DOHH2 (cell line): ENCODE results near the gene EPS15.
A peak's percentile ranks its signal among the peaks of the same experiment; 100 is the strongest.

Experiments used
- H3F3A ChIP-seq: fragments of 200-600 bp; sonication (generic), shearing (Covaris generic); 2 replicates; pipeline ENCODE4 v1.6.0; 2016; ENCODE audit warnings: antibody characterized with exemption, mild to moderate bottlenecking; ENCODE audit not compliant: control insufficient read depth, insufficient read depth
- H3K27ac ChIP-seq: fragments of 200-600 bp; sonication (generic); 2 replicates; pipeline ENCODE4 v1.5.1; 2014; ENCODE audit warnings: low read depth, mild to moderate bottlenecking, low read length, moderate library complexity
- H3K27me3 ChIP-seq: fragments of 200-600 bp; sonication (generic); 2 replicates; pipeline ENCODE4 v1.6.1; 2014; ENCODE audit warnings: mild to moderate bottlenecking, low read length, mixed read lengths; ENCODE audit not compliant: control insufficient read depth
- H3K36me3 ChIP-seq: fragments of 200-600 bp; sonication (generic); 2 replicates; pipeline ENCODE4 v1.6.1; 2014; ENCODE audit warnings: mild to moderate bottlenecking, low read length, moderate library complexity, mixed read lengths; ENCODE audit not compliant: control insufficient read depth
- H3K4me1 ChIP-seq: fragments of 200-600 bp; sonication (generic); 2 replicates; pipeline ENCODE4 v1.6.1; 2014; ENCODE audit warnings: mild to moderate bottlenecking, low read length, mixed read lengths; ENCODE audit not compliant: control insufficient read depth
- H3K4me2 ChIP-seq: fragments of 200-600 bp; sonication (generic); 2 replicates; pipeline ENCODE4 v1.6.0; 2014; ENCODE audit warnings: mild to moderate bottlenecking, low read length, moderate library complexity
- H3K4me3 ChIP-seq: fragments of 200-600 bp; sonication (generic); 2 replicates; pipeline ENCODE4 v1.5.1; 2014; ENCODE audit warnings: mild to moderate bottlenecking, low read length, mixed read lengths
- H3K79me2 ChIP-seq: fragments of 200-600 bp; sonication (generic); 2 replicates; pipeline ENCODE4 v1.6.1; 2014; ENCODE audit warnings: mild to moderate bottlenecking, low read length, mixed read lengths; ENCODE audit not compliant: control insufficient read depth
- H3K9me2 ChIP-seq: fragments of 200-600 bp; sonication (generic); replicated peaks from 2 replicates; pipeline ENCODE4 v1.6.1; 2014; ENCODE audit warnings: mild to moderate bottlenecking, low read length, mixed read lengths; ENCODE audit not compliant: control insufficient read depth
- H3K9me3 ChIP-seq: fragments of 200-600 bp; sonication (generic); 2 replicates; pipeline ENCODE4 v1.6.1; 2014; ENCODE audit warnings: antibody characterized with exemption, low read length, mixed read lengths; ENCODE audit not compliant: control insufficient read depth, insufficient read depth
- H4K20me1 ChIP-seq: fragments of 200-600 bp; sonication (generic); 2 replicates; pipeline ENCODE4 v1.6.0; 2014; ENCODE audit warnings: low read depth, mild to moderate bottlenecking, antibody characterized with exemption, low read length, moderate library complexity; ENCODE audit not compliant: control insufficient read depth, insufficient read depth
- EZH2phosphoT487 ChIP-seq: fragments of 200-600 bp; sonication (generic); IDR thresholded peaks from 2 replicates; pipeline ENCODE4 v1.6.1; 2017; ENCODE audit warnings: borderline replicate concordance, mild to moderate bottlenecking, antibody characterized with exemption, low read length, moderate library complexity, mixed read lengths
- TF ChIP-seq, protein P1 (sequence below): fragments of 200-600 bp; sonication (generic); IDR thresholded peaks from one replicate; pipeline ENCODE4 v1.5.1; 2014; ENCODE audit warnings: antibody characterized with exemption, mild to moderate bottlenecking, low read depth, low read length; ENCODE audit not compliant: poor library complexity, severe bottlenecking

The EPS15 gene

DNA sequence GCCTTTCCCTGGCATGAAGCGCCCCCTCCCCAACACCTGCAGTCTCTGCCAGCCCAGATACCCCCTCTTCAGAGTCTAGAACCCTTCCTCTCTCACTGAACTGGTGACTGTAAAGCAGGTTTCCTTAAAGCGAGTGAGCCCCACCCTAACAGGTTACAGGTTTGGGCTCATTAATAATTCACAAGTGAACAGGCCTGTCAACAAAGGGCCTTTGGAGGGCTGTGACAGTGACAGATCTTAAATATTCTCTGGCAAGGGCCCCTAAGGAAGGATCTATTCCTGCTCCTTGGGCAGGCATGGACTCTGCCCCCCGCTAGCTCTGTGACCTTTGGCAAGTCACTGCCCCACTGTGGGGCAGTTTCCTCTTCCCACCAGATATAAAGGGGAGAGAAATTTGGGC is 183.1 kb downstream of the EPS15 start:
- no peak for TF ChIP-seq EZH2phosphoT487
- TF ChIP-seq, protein P1, sequence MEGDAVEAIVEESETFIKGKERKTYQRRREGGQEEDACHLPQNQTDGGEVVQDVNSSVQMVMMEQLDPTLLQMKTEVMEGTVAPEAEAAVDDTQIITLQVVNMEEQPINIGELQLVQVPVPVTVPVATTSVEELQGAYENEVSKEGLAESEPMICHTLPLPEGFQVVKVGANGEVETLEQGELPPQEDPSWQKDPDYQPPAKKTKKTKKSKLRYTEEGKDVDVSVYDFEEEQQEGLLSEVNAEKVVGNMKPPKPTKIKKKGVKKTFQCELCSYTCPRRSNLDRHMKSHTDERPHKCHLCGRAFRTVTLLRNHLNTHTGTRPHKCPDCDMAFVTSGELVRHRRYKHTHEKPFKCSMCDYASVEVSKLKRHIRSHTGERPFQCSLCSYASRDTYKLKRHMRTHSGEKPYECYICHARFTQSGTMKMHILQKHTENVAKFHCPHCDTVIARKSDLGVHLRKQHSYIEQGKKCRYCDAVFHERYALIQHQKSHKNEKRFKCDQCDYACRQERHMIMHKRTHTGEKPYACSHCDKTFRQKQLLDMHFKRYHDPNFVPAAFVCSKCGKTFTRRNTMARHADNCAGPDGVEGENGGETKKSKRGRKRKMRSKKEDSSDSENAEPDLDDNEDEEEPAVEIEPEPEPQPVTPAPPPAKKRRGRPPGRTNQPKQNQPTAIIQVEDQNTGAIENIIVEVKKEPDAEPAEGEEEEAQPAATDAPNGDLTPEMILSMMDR = no peak

DNA sequence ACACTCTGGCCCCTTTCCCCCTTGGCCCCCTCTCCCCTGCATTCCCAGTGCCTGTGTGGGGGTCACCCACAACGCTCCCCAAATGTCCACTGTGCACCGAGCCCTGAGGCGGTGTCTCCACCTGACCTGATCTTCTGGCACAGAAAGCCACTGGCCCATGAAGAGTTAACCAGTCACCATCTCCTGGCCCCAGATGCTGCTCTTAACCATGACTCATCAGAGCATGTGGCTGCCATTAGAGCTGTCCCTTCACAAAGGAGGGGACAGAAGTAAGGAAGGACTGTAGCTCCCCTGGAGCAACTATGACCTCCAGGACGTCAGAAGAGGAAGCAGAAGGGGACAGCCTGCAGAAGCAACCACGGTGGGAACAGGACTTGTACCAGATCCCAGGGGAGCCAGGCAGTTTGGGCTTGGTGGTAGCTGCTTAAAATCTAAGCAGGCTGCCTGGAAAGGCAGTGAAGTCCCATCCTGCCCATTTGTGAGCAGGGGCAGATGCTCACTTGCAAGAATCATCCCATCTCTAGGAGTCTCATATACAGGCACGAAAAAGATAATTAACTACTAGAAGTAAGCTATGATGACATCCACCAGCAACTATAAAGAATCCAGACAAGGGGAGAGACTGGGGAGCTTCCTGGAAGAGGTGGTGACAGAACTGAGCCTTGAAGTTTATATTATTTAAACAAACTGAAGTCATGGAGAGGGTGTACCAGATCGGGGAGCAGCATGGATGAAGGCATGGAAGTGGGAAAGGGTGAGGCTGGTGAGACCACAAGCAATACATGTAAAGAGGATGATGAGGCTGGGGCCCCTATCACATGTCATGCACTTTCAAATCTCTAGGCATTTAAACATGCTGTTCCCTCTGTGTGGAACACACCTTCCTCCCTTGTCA is 187.6 kb downstream of the EPS15 start:
- Histone ChIP-seq H3K9me2 (no peaks in the 10 kb centered on the region), H3K4me3 (no peak overlapping the region), H3K4me1 (no peaks in the 10 kb centered on the region), H3K79me2 (no peaks in the 10 kb centered on the region), H4K20me1 (no peaks in the 10 kb centered on the region), H3K9me3 (no peaks in the 10 kb centered on the region), H3K36me3 (no peaks in the 10 kb centered on the region), H3K4me2 (no peak overlapping the region), H3K27me3 (peaks cover 34% of the 10 kb centered on the region), H3K27ac (no peak overlapping the region), H3F3A (no peaks in the 10 kb centered on the region)
- TF ChIP-seq EZH2phosphoT487 = no peak
- TF ChIP-seq, protein P1 = no peak

More for the DNA sequence above, 183.1 kb downstream of the EPS15 start:
- no peak overlapping the region for H3K4me2 ChIP-seq
- H3K79me2 ChIP-seq = no peaks in the 10 kb centered on the region
- no peak overlapping the region for H3K4me3 ChIP-seq
- H3K9me3 ChIP-seq = no peaks in the 10 kb centered on the region
- no peaks in the 10 kb centered on the region for H3K9me2 ChIP-seq
- no peak overlapping the region for H3K27ac ChIP-seq
- H3K27me3 ChIP-seq = peaks cover 11% of the 10 kb centered on the region
- H3F3A ChIP-seq = no peaks in the 10 kb centered on the region
- H3K36me3 ChIP-seq = no peaks in the 10 kb centered on the region
- no peaks in the 10 kb centered on the region for H3K4me1 ChIP-seq
- H4K20me1 ChIP-seq = no peaks in the 10 kb centered on the region

DNA sequence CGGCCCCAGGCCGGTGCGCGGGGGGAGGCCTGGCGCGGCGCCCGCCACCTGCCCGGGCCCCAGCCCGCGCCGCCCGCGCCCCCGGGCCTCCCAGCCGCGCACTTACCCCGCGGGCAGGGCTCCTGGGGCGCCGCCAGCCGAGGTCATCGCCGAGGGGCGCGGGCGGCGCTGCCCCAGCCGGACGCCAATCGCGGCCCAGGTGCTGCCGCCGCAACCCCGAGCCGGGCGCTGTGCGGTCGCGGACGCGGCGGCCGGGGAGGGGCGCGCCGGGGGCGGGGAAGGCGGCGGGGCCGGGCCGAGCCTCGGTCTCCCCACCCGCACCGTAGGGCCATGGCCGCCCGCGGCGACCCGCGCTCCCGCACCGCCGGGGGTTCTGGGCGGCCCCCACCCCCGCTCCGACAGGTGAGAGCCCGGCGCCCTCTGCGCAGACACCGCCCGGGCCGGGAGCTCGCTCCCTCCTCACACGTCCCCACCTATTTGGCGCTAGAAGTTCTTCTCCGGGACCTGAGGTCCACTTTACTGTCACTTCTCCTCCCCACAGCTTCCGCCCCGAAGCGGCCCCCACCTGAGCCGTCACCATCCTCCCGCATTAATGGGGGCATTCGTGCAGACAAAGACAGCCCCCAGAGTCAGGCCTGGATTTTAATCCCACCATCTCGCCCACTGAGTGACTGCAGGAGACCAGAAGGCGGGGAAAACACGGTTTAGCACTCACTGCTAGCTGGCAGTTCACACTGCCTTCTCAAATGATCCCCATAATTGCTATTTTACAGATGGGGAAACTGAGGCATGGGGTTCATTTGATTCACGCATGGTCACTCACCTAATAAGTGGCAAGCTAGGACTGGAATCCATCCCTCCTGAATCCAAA is 188.5 kb downstream of the EPS15 start, which contains the start of gene TTC39A:
Gene TTC39A, minus strand, starts transcription at position 232 of the 871 bp plus-strand sequence. Its CDS starts 85 bp downstream, at position 147.
- H3K4me3 ChIP-seq = no peak within 1 kb of the TSS
- TF ChIP-seq EZH2phosphoT487 = peak; percentile 90; the same call in 1 of the 2 replicates
- TF ChIP-seq, protein P1 = no peak
- H3K79me2 ChIP-seq = no peaks in the 10 kb centered on the region
- peak within 1 kb of the TSS; percentile 26; the same call in 1 of the 2 replicates for H3K4me2 ChIP-seq
- H3K27me3 ChIP-seq = peaks cover 34% of the 10 kb centered on the region
- H3K36me3 ChIP-seq = no peaks in the 10 kb centered on the region
- no peaks in the 10 kb centered on the region for H3K4me1 ChIP-seq
- H3K9me3 ChIP-seq = no peaks in the 10 kb centered on the region
- H3K9me2 ChIP-seq = no peaks in the 10 kb centered on the region
- no peaks in the 10 kb centered on the region for H3F3A ChIP-seq
- no peak within 1 kb of the TSS for H3K27ac ChIP-seq
- H4K20me1 ChIP-seq = no peaks in the 10 kb centered on the region
